Common myeloid progenitor, CD34-positive (primary cell): ENCODE data around the gene RPL10A.
"Not testable (repeated sequence)": the region's sequence is repeated elsewhere in the genome, so short reads cannot be mapped to it uniquely, and the experiment has no call there.

ENCODE experiments used
- CTCF ChIA-PET: fragments of 350-600 bp; sonication (Branson Sonifier 250); formaldehyde crosslinking; loops from one replicate; lab custom pipeline; 2021; ENCODE audit warnings: antibody characterized with exemption; lab: Charles Lee
- POLR2A ChIA-PET: fragments of 350-600 bp; sonication (Branson Sonifier 250); formaldehyde crosslinking; loops from one replicate; lab custom pipeline; 2021; ENCODE audit warnings: antibody characterized with exemption; lab: Charles Lee
- DNase-seq, 3 donors: peaks; one replicate each; pipeline versions ENCODE4 v3.0.0 to v3.0.0-alpha.2; 2013
- H3K27ac ChIP-seq, 2 experiments: 1 replicate in 1 of 2; 2 replicates in 1 of 2; pipeline ENCODE4 v1.7.0; 2013; ENCODE audit warnings: inconsistent platforms in 2 of 2, low read length in 2 of 2, mild to moderate bottlenecking in 2 of 2, low read depth in 1 of 2, moderate library complexity in 1 of 2; ENCODE audit not compliant: severe bottlenecking in 2 of 2, insufficient read depth in 1 of 2, poor library complexity in 1 of 2
- H3K27me3 ChIP-seq, 5 experiments: replicated peaks in 2 of 5; 1 replicate in 3 of 5; 2 replicates in 2 of 5; pipeline versions ENCODE4 v1.6.1 to v1.7.0; 2013; ENCODE audit warnings: low read length in 4 of 5, mild to moderate bottlenecking in 2 of 5, moderate library complexity in 2 of 5, inconsistent platforms in 1 of 5; ENCODE audit not compliant: insufficient read depth in 5 of 5, control insufficient read depth in 4 of 5
- H3K36me3 ChIP-seq, 4 experiments: 1 replicate in 2 of 4; 2 replicates in 2 of 4; pipeline versions ENCODE4 v1.6.1 to v1.7.0; 2013; ENCODE audit warnings: low read length in 3 of 4, control low read depth in 1 of 4, mild to moderate bottlenecking in 1 of 4; ENCODE audit not compliant: control insufficient read depth in 4 of 4, insufficient read depth in 4 of 4
- H3K4me1 ChIP-seq, 4 experiments: 1 replicate in 3 of 4; 2 replicates in 1 of 4; pipeline versions ENCODE4 v1.6.1 to v1.7.1; 2013; ENCODE audit warnings: low read length in 3 of 4, mild to moderate bottlenecking in 3 of 4, control low read depth in 1 of 4, inconsistent platforms in 1 of 4, moderate library complexity in 1 of 4; ENCODE audit not compliant: control insufficient read depth in 4 of 4, insufficient read depth in 4 of 4; ENCODE audit errors: control extremely low read depth in 1 of 4
- H3K4me3 ChIP-seq, 7 experiments: 1 replicate in 4 of 7; 2 replicates in 3 of 7; pipeline versions ENCODE4 v1.5.1 to v1.7.0; 2013; ENCODE audit warnings: mild to moderate bottlenecking in 7 of 7, low read length in 6 of 7, moderate library complexity in 6 of 7, inconsistent platforms in 2 of 7, low read depth in 2 of 7, control low read depth in 1 of 7; ENCODE audit not compliant: insufficient read depth in 4 of 7, control insufficient read depth in 1 of 7; ENCODE audit errors: extremely low read depth in 1 of 7
- H3K9me3 ChIP-seq, 5 experiments: 1 replicate in 4 of 5; 2 replicates in 1 of 5; pipeline versions ENCODE4 v1.6.1 to v1.7.1; 2013; ENCODE audit warnings: low read length in 4 of 5, mild to moderate bottlenecking in 2 of 5, inconsistent platforms in 1 of 5, low read depth in 1 of 5, moderate library complexity in 1 of 5; ENCODE audit not compliant: control insufficient read depth in 4 of 5, insufficient read depth in 2 of 5; ENCODE audit errors: control extremely low read depth in 1 of 5
- WGBS: methylation state at CpG from one replicate; pipeline ENCODE4 v1.1.5; 2013; ENCODE audit not compliant: insufficient coverage; 5-methylcytosine and 5-hydroxymethylcytosine counted together

Gene RPL10A

DNA sequence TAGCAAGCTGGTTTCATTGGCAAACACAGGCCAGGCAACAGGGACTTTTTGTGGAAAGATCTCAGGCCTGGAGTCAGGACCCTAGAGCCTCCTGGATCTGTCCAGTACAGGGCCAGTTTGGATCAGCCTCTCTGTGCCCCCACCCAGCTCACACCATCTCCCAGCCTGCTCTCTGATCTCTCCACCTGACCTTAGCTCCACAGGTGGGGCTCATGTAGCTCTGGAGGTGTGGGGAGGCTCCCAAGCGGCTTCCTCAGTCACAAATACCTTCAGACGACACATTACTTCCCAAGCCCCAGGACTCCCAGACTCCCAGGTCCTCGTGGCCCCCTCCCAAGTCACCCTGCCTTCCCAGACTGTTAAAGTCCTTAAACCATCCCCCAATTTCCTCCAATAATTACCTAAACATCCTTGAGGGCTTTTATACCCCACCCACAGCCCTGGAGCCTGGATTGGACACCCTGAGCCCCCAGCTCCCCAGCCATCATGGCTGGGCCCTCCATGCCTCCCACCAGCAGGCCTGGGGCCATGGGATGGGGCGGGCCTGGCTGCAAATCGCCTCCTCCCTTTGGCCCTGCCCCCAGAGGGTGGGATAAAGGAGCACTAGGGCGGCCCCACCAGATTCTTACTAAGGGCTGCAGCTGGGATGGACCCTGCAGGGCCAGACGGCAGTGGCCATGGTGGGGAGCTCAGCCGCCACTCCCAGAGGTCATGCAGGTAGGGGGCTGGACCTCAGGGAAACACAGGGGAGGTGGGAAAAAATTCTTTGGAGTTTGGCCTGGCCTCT lies 31.9 kb upstream of the RPL10A start:
- Histone ChIP-seq H3K9me3 (no peaks in the 10 kb centered on the region), H3K27me3 (peaks cover 0 to 3% (median 0%) of the 10 kb centered on the region in 5 experiments), H3K27ac (no peak overlapping the region), H3K4me1 (no peaks in the 10 kb centered on the region), H3K36me3 (no peaks in the 10 kb centered on the region), H3K4me3 (no peak overlapping the region)
- no peak for DNase-seq
- ChIA-PET POLR2A (no interaction called here), CTCF (interaction anchor here (2.2 kb wide), 1 partner anchor 13 kb away, joined by 8 read pairs; no protein-coding TSS in a partner anchor)
- 100% methylated on average over 5 of the region's 8 CpGs for WGBS

DNA sequence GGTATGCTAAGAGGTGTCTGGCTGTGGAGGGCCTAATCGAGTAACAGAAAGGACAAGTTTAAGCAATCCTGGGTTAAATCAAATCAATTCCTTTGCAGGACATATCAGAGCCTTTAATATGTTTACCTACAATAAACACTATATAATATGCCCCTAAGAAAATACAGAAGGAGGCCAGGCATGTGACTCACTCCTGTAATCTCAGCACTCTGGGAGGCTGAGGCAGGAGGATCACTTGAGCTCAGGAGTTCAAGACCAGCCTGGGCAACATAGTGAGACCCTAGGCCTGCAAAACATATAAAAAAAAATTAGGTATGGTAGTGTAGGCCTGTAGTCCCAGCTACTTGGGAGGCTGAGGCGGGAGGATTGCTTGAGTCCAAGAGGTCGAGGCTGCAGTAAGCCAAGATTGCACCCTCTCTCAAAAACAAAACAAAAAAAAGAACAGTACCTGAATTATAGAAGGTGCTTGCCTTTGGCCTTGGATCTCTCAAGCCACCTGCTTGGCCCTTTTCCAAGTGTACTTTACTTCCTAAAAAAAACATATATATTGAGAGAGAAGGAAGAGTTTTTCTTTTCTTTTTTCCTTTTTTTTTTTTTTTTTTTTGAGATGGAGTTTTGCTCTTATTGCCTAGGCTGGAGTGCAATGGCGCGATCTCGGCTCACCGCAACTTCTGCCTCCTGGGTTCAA lies 29.7 kb upstream of the RPL10A start:
- not testable (repeated sequence) for H3K4me1 ChIP-seq, H3K9me3 ChIP-seq, H3K36me3 ChIP-seq, H3K27me3 ChIP-seq, H3K4me3 ChIP-seq, DNase-seq, H3K27ac ChIP-seq
- POLR2A ChIA-PET: interaction anchor here (0.6 kb wide), 1 partner anchor 25 kb away, joined by 8 read pairs; no protein-coding TSS in a partner anchor
- 100% methylated on average over 2 of the region's 7 CpGs for WGBS
- CTCF ChIA-PET: interaction anchor here (1.3 to 1.9 kb wide), 3 partner anchors 11 to 97 kb away, joined by 3 to 5 read pairs (median 3); partner anchors contain the start of gene PPARD

DNA sequence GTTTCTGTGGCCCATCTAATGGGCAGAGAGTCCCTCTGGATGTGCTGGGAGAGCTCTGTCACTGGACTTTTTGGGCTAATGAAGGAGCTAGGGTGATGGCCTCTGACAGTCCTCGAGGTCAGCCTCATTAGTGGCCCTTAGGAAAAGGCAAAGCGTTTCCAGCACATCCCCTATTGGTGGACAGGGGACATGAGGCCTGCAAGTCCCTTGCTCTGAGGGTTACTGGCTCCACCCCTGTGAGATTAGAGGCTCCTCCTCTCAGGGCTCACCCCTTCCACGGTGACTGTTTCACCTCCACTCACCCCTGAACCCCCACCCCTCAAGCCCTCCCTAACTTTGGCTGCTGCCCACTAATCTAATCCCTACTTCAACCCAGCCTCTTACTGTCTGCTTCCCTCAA lies 28.9 kb upstream of the RPL10A start:
- Histone ChIP-seq H3K4me1 (no peaks in the 10 kb centered on the region), H3K4me3 (no peak overlapping the region), H3K27ac (no peak overlapping the region), H3K27me3 (peaks cover 0 to 9% (median 0%) of the 10 kb centered on the region in 5 experiments), H3K36me3 (no peaks in the 10 kb centered on the region), H3K9me3 (no peaks in the 10 kb centered on the region)
- ChIA-PET CTCF (interaction anchor here (1.3 kb wide), 1 partner anchor 12 kb away, joined by 3 read pairs; no protein-coding TSS in a partner anchor), POLR2A (no interaction called here)
- no peak for DNase-seq
- WGBS: 72% methylated on average over 3 of the region's 3 CpGs

DNA sequence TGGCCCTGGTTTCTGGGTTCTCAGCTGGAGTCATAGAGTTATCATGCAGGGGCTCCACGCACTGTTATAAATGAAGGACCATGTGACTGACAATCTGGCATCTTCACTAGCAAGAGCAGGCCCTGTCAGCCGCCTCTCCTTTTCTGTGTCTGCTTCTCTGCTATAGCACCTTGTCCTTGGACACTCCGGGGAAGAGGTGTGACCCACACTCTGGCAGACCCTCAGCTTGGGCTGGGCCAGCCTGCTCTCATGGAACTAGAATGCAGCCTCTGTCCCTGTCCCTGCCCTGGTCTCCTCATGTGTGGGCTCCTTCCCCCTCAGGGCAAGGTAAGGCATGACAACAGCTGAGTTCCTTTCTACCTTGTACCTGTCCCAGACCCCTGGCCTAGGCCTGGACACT lies 27.0 kb upstream of the RPL10A start:
- H3K27ac ChIP-seq: no peak overlapping the region
- H3K27me3 ChIP-seq: peaks cover 0 to 6% (median 0%) of the 10 kb centered on the region in 5 experiments
- ChIA-PET POLR2A (no interaction called here), CTCF (no interaction called here)
- 100% methylated on average over 3 of the region's 3 CpGs for WGBS
- peaks cover 0 to 3% (median 0%) of the 10 kb centered on the region in 4 experiments for H3K4me1 ChIP-seq
- no peak for DNase-seq
- no peaks in the 10 kb centered on the region for H3K36me3 ChIP-seq
- H3K4me3 ChIP-seq: no peak overlapping the region
- H3K9me3 ChIP-seq: no peaks in the 10 kb centered on the region

DNA sequence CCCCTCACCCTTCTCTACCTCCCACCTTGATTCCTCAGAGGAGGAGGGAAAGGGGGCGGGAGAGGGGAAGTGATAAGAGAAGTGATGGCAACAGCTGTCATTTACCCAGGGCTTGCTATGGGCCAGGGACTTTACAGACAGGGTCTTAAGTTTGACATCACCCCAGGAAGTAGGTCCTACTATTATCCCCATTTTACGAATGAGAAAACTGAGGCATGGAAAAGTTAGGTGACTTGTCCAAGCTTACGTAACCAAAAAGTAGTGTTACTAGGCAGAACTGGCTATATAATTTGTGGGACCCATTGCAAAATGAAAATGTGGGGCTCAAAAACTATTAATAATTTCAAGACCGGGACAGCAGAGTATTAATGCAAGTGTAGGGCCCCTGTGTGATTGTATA lies 26.6 kb upstream of the RPL10A start:
- Histone ChIP-seq H3K36me3 (no peaks in the 10 kb centered on the region), H3K9me3 (no peaks in the 10 kb centered on the region), H3K27me3 (peaks cover 0 to 10% (median 3%) of the 10 kb centered on the region in 5 experiments), H3K4me3 (no peak overlapping the region), H3K4me1 (peaks cover 0 to 3% (median 0%) of the 10 kb centered on the region in 4 experiments), H3K27ac (no peak overlapping the region)
- no peak for DNase-seq
- ChIA-PET POLR2A (no interaction called here), CTCF (no interaction called here)
- WGBS: 95% methylated on average over 3 of the region's 4 CpGs

DNA sequence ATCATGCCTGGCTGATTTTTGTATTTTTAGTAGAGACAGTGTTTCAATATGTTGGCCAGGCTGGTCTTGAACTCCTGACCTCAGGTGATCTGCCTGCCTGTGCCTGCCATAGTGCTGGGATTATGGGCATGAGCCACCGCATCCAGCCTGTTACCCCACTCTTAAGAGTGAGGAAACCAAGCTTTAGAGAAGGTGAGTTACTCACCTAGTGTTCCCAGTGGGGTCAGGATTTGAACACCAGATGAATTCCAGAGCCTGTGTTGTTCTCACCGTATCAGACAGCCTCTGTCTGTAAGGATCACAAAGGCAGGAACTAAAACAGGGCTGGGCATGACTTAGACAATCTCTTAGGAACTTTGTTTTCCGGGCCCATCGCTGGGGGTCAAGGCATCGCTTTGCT lies 25.5 kb upstream of the RPL10A start:
- Histone ChIP-seq H3K4me3 (no peak overlapping the region), H3K36me3 (no peaks in the 10 kb centered on the region), H3K4me1 (peaks cover 0 to 3% (median 0%) of the 10 kb centered on the region in 4 experiments), H3K27me3 (peaks cover 0 to 10% (median 3%) of the 10 kb centered on the region in 5 experiments), H3K27ac (no peak overlapping the region), H3K9me3 (no peaks in the 10 kb centered on the region)
- ChIA-PET POLR2A (no interaction called here), CTCF (interaction anchor here (10.6 kb wide), 1 partner anchor 147 kb away, joined by 92 read pairs; the partner anchor contains the start of gene DEF6)
- WGBS: 92% methylated on average over 4 of the region's 5 CpGs
- DNase-seq: no peak
